GM20000 (cell line): ENCODE measurements around the gene BIRC3.

Experiments used
- DNase-seq: peaks from one replicate; pipeline ENCODE4 v3.0.0; 2012; ENCODE audit warnings: low spot score
- CTCF ChIP-seq: IDR thresholded peaks from 2 replicates; pipeline ENCODE4 v1.5.1; 2012; ENCODE audit warnings: mild to moderate bottlenecking, control low read depth; ENCODE audit errors: extremely low read depth, missing control alignments

The BIRC3 gene

GRCh38 chr11:102387043-102387781, 69.9 kb downstream of the BIRC3 start:
- no peak for DNase-seq
- no peak for TF ChIP-seq CTCF
